Activated naive CD8-positive, alpha-beta T cell treated with anti-CD3 and anti-CD28 coated beads, Interleukin-2, amount 50 U/mL, for 16 hours (primary cell): Measurements from ENCODE around the gene DDX31.

Experiments used
- DNase-seq: peaks from one replicate; pipeline ENCODE4 v3.0.0-alpha.2; 2020; ENCODE audit warnings: low read depth, low spot score

Gene DDX31

GRCh38 chr9:132596200-132596599 lies 73.6 kb downstream of the DDX31 start:
- DNase-seq, result no peak

- DNase-seq, result no peak
Measured at GRCh38 chr9:132595319-132595718, 74.5 kb downstream of the DDX31 start.

- no peak for DNase-seq
Measured at GRCh38 chr9:132594412-132594811, 75.4 kb downstream of the DDX31 start.

- DNase-seq, result no peak
Measured at GRCh38 chr9:132592451-132592850, 77.3 kb downstream of the DDX31 start.

- no peak for DNase-seq
Measured at GRCh38 chr9:132591751-132592314, 78.0 kb downstream of the DDX31 start.

GRCh38 chr9:132591244-132591643 lies 78.5 kb downstream of the DDX31 start:
- DNase-seq, result no peak

GRCh38 chr9:132590318-132591182 lies 79.2 kb downstream of the DDX31 start:
- DNase-seq, result no peak

- DNase-seq, result no peak
Measured at GRCh38 chr9:132590037-132590317, 79.8 kb downstream of the DDX31 start.

GRCh38 chr9:132589148-132590036 lies 80.4 kb downstream of the DDX31 start:
- DNase-seq, result no peak

- no peak for DNase-seq
Measured at GRCh38 chr9:132588501-132589147, 81.2 kb downstream of the DDX31 start.

GRCh38 chr9:132588098-132588497 lies 81.7 kb downstream of the DDX31 start:
- no peak for DNase-seq

GRCh38 chr9:132587592-132587955 lies 82.2 kb downstream of the DDX31 start:
- DNase-seq, result no peak

GRCh38 chr9:132586830-132587591 lies 82.8 kb downstream of the DDX31 start:
- no peak for DNase-seq

GRCh38 chr9:132585954-132586829 lies 83.6 kb downstream of the DDX31 start:
- no peak for DNase-seq

- DNase-seq, result no peak
Measured at GRCh38 chr9:132584601-132585560, 84.9 kb downstream of the DDX31 start.

- DNase-seq, result no peak
Measured at GRCh38 chr9:132583584-132584304, 86.0 kb downstream of the DDX31 start.

- DNase-seq, result no peak
Measured at GRCh38 chr9:132582786-132583583, 86.8 kb downstream of the DDX31 start.
